Left forelimb (tissue), 1 donor: Measurements from ENCODE around the gene ALK.

Source experiments
- DNase-seq: peaks from one replicate; pipeline ENCODE4 v3.0.0-alpha.2; 2018; ENCODE audit warnings: low spot score

The ALK gene

GRCh38 chr2:29796446-29796845 lies 124.9 kb downstream of the ALK start:
- DNase-seq, result no peak

- no peak for DNase-seq
Measured at GRCh38 chr2:29789911-29790485, 131.4 kb downstream of the ALK start.

- DNase-seq, result no peak
Measured at GRCh38 chr2:29787473-29788465, 133.6 kb downstream of the ALK start.

GRCh38 chr2:29786361-29786760 lies 135.0 kb downstream of the ALK start:
- DNase-seq, result no peak

GRCh38 chr2:29783666-29784065 lies 137.7 kb downstream of the ALK start:
- no peak for DNase-seq

GRCh38 chr2:29782549-29783458 lies 138.6 kb downstream of the ALK start:
- DNase-seq, result no peak

GRCh38 chr2:29782087-29782486 lies 139.3 kb downstream of the ALK start:
- no peak for DNase-seq

- DNase-seq, result no peak
Measured at GRCh38 chr2:29780906-29781305, 140.5 kb downstream of the ALK start.

GRCh38 chr2:29777161-29777560 lies 144.2 kb downstream of the ALK start:
- DNase-seq, result no peak

- no peak for DNase-seq
Measured at GRCh38 chr2:29776406-29776805, 145.0 kb downstream of the ALK start.

- DNase-seq, result no peak
Measured at GRCh38 chr2:29775937-29776336, 145.4 kb downstream of the ALK start.

- DNase-seq, result no peak
Measured at GRCh38 chr2:29774624-29775023, 146.8 kb downstream of the ALK start.

- no peak for DNase-seq
Measured at GRCh38 chr2:29770846-29771245, 150.5 kb downstream of the ALK start.

GRCh38 chr2:29769847-29770246 lies 151.5 kb downstream of the ALK start:
- DNase-seq, result no peak

GRCh38 chr2:29767606-29768335 lies 153.6 kb downstream of the ALK start:
- DNase-seq, result no peak

GRCh38 chr2:29766191-29766590 lies 155.2 kb downstream of the ALK start:
- no peak for DNase-seq

GRCh38 chr2:29765721-29766120 lies 155.7 kb downstream of the ALK start:
- DNase-seq, result no peak

GRCh38 chr2:29763371-29763770 lies 158.0 kb downstream of the ALK start:
- DNase-seq, result no peak

GRCh38 chr2:29762239-29762638 lies 159.1 kb downstream of the ALK start:
- no peak for DNase-seq

GRCh38 chr2:29761278-29761677 lies 160.1 kb downstream of the ALK start:
- no peak for DNase-seq

- DNase-seq, result no peak
Measured at GRCh38 chr2:29760008-29760407, 161.4 kb downstream of the ALK start.

- DNase-seq, result no peak
Measured at GRCh38 chr2:29759360-29759759, 162.0 kb downstream of the ALK start.
